WTC11 (cell line): ENCODE data around the gene PIGU. TPM values are rescaled to one million over a fixed set of nuclear protein-coding genes. Genes with fewer than 3 reads are reported as not detected.

Experiments
- ATAC-seq: fragments of 200-7000 bp; cut with Tn5 transposase; 2 replicates; pipeline ENCODE4 v1.10.0; 2021; ENCODE audit warnings: mild to moderate bottlenecking, moderate library complexity
- CTCF ChIA-PET: fragments of 300-600 bp; sonication (Branson Sonifier 250); formaldehyde crosslinking; loops from one replicate; lab custom pipeline; 2021; ENCODE audit warnings: antibody characterized with exemption; lab: Charles Lee
- POLR2A ChIA-PET: fragments of 350-600 bp; sonication (Branson Sonifier 250); formaldehyde crosslinking; loops from one replicate; lab custom pipeline; 2021; ENCODE audit warnings: antibody characterized with exemption; lab: Charles Lee
- DNase-seq: peaks from one replicate; pipeline ENCODE4 v3.0.0; 2021; ENCODE audit warnings: low spot score
- H3K27ac Mint-ChIP-seq: 2 replicates; pipeline ENCODE4 v1.8.0; 2021; ENCODE audit warnings: mixed read lengths
- H3K27me3 Mint-ChIP-seq: 2 replicates; pipeline ENCODE4 v1.8.0; 2021; ENCODE audit warnings: low read depth, mild to moderate bottlenecking, moderate library complexity, mixed read lengths
- H3K36me3 Mint-ChIP-seq: 2 replicates; pipeline ENCODE4 v1.8.0; 2021; ENCODE audit warnings: mixed read lengths
- H3K4me1 Mint-ChIP-seq: 2 replicates; pipeline ENCODE4 v1.8.0; 2022; ENCODE audit warnings: mixed read lengths
- H3K4me3 Mint-ChIP-seq: 2 replicates; pipeline ENCODE4 v1.8.0; 2021; ENCODE audit warnings: mild to moderate bottlenecking, moderate library complexity, mixed read lengths
- H3K9me3 Mint-ChIP-seq: 2 replicates; pipeline ENCODE4 v1.8.0; 2021; ENCODE audit warnings: mixed read lengths
- AR ChIP-seq: fragments of 250-450 bp; sonication (Bioruptor Pico); IDR thresholded peaks from 2 replicates; pipeline ENCODE4 v1.9.0; 2021; ENCODE audit warnings: mild to moderate bottlenecking
- ATF1 ChIP-seq: sonication (generic); formaldehyde crosslinking; IDR thresholded peaks from 2 replicates; pipeline ENCODE4 v1.8.1; 2023; ENCODE audit warnings: mild to moderate bottlenecking, moderate library complexity, missing genetic modification reagents
- ATF2 ChIP-seq: sonication (generic); formaldehyde crosslinking; IDR thresholded peaks from 2 replicates; pipeline ENCODE4 v1.8.1; 2022; ENCODE audit warnings: low read depth, missing genetic modification reagents, borderline replicate concordance
- CREM ChIP-seq: sonication (generic); formaldehyde crosslinking; IDR thresholded peaks from 2 replicates; pipeline ENCODE4 v1.8.1; 2022; ENCODE audit warnings: mild to moderate bottlenecking, missing genetic modification reagents, moderate library complexity
- E2F1 ChIP-seq: sonication (generic); formaldehyde crosslinking; IDR thresholded peaks from 2 replicates; pipeline ENCODE4 v1.8.0; 2022; ENCODE audit warnings: mild to moderate bottlenecking, missing genetic modification reagents
- ELF4 ChIP-seq: sonication (generic); formaldehyde crosslinking; IDR thresholded peaks from 2 replicates; pipeline ENCODE4 v1.8.1; 2022; ENCODE audit warnings: low read depth, mild to moderate bottlenecking, moderate library complexity, missing genetic modification reagents
- FOXP1 ChIP-seq: sonication (generic); formaldehyde crosslinking; IDR thresholded peaks from 2 replicates; pipeline ENCODE4 v1.8.0; 2022; ENCODE audit warnings: missing genetic modification reagents, mild to moderate bottlenecking, moderate library complexity, borderline replicate concordance
- KAT7 ChIP-seq: sonication (generic); formaldehyde crosslinking; IDR thresholded peaks from 2 replicates; pipeline ENCODE4 v1.8.1; 2023; ENCODE audit warnings: missing genetic modification reagents, mild to moderate bottlenecking, borderline replicate concordance
- MYBL2 ChIP-seq: sonication (generic); formaldehyde crosslinking; IDR thresholded peaks from 2 replicates; pipeline ENCODE4 v1.8.1; 2023; ENCODE audit warnings: mild to moderate bottlenecking, moderate library complexity, missing genetic modification reagents
- NFATC4 ChIP-seq: fragments of 250-450 bp; sonication (Bioruptor Pico); IDR thresholded peaks from 2 replicates; pipeline ENCODE4 v1.9.0; 2021; ENCODE audit warnings: mild to moderate bottlenecking
- PREB ChIP-seq: sonication (generic); formaldehyde crosslinking; IDR thresholded peaks from 2 replicates; pipeline ENCODE4 v1.8.1; 2022; ENCODE audit warnings: mild to moderate bottlenecking, missing genetic modification reagents, moderate library complexity, borderline replicate concordance
- SP1 ChIP-seq: sonication (generic); formaldehyde crosslinking; conservative IDR thresholded peaks from 2 replicates; pipeline ENCODE4 v1.8.1; 2022; ENCODE audit warnings: missing genetic modification reagents
- total RNA-seq: library from RNA; stranded (reverse); gene quantifications from 3 replicates; pipeline ENCODE4 v1.2.3, GENCODE V29; 2021
- TF ChIP-seq, protein P1 (sequence below): fragments of 200-600 bp; IDR thresholded peaks from 2 replicates; pipeline ENCODE4 v1.8.0; 2022; ENCODE audit warnings: antibody characterized with exemption
- TF ChIP-seq, protein P2 (sequence below): sonication (generic); formaldehyde crosslinking; IDR thresholded peaks from 2 replicates; pipeline ENCODE4 v1.8.0; 2022; ENCODE audit warnings: mild to moderate bottlenecking, missing genetic modification reagents
- TF ChIP-seq, protein P3 (sequence below): sonication (generic); formaldehyde crosslinking; IDR thresholded peaks from 2 replicates; pipeline ENCODE4 v1.8.1; 2023; ENCODE audit warnings: mild to moderate bottlenecking, missing genetic modification reagents

PIGU gene
- total RNA-seq, 1 experiment from 2014 or later = 24.8 TPM

DNA sequence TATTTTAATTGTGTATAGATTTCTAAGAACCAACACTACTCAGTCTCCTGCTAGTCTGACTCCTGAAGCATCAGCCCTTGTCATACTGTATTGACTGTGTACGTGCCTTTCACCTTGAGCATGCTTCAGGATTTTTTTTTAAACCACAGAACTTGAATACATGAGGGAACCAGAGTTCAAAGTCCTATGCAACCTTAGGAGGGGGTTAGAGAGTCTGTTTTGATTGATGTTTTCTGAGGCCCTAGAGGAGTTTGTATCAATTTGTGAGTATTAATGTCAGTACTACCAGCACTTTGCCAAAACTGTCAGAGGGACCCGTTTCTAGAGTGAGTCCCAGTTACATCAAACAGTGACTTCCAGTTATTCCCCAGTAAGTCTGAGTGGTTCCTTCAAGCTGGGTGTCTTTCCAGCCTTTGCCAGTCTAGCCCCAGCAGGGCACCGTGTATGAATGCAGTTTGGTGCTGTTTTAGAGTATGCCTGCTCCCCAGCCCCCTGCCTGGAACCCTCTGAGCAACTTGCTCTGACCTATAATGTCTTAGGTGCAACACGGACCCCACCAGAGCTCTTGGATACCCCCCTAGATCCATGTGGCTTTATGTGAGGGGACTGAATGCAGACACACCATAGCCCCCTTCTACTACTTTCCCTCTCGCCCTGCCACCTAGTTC is 35.8 kb upstream of the PIGU start:
- no peak overlapping the region for H3K27ac Mint-ChIP-seq
- H3K4me1 Mint-ChIP-seq = peaks cover 10% of the 10 kb centered on the region
- CTCF ChIA-PET = interaction anchor here (3.9 kb wide), 1 partner anchor 57 kb away, joined by 17 read pairs; no protein-coding TSS in a partner anchor
- H3K4me3 Mint-ChIP-seq = no peak overlapping the region
- TF ChIP-seq NFATC4 (CRISPR knock-in tag) = no peak
- no peak for TF ChIP-seq CREM (CRISPR knock-in tag)
- no peak for TF ChIP-seq AR (CRISPR knock-in tag)
- no peak for TF ChIP-seq E2F1
- TF ChIP-seq ELF4 (CRISPR knock-in tag) = no peak
- no peak for TF ChIP-seq FOXP1
- TF ChIP-seq, protein P1, sequence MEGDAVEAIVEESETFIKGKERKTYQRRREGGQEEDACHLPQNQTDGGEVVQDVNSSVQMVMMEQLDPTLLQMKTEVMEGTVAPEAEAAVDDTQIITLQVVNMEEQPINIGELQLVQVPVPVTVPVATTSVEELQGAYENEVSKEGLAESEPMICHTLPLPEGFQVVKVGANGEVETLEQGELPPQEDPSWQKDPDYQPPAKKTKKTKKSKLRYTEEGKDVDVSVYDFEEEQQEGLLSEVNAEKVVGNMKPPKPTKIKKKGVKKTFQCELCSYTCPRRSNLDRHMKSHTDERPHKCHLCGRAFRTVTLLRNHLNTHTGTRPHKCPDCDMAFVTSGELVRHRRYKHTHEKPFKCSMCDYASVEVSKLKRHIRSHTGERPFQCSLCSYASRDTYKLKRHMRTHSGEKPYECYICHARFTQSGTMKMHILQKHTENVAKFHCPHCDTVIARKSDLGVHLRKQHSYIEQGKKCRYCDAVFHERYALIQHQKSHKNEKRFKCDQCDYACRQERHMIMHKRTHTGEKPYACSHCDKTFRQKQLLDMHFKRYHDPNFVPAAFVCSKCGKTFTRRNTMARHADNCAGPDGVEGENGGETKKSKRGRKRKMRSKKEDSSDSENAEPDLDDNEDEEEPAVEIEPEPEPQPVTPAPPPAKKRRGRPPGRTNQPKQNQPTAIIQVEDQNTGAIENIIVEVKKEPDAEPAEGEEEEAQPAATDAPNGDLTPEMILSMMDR = no peak
- TF ChIP-seq PREB (CRISPR knock-in tag) = no peak
- TF ChIP-seq, protein P2, sequence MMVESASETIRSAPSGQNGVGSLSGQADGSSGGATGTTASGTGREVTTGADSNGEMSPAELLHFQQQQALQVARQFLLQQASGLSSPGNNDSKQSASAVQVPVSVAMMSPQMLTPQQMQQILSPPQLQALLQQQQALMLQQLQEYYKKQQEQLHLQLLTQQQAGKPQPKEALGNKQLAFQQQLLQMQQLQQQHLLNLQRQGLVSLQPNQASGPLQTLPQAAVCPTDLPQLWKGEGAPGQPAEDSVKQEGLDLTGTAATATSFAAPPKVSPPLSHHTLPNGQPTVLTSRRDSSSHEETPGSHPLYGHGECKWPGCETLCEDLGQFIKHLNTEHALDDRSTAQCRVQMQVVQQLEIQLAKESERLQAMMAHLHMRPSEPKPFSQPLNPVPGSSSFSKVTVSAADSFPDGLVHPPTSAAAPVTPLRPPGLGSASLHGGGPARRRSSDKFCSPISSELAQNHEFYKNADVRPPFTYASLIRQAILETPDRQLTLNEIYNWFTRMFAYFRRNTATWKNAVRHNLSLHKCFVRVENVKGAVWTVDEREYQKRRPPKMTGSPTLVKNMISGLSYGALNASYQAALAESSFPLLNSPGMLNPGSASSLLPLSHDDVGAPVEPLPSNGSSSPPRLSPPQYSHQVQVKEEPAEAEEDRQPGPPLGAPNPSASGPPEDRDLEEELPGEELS (CRISPR knock-in tag) = no peak
- H3K36me3 Mint-ChIP-seq = no peaks in the 10 kb centered on the region
- no peaks in the 10 kb centered on the region for H3K9me3 Mint-ChIP-seq
- POLR2A ChIA-PET = no interaction called here
- peaks cover 36% of the 10 kb centered on the region for H3K27me3 Mint-ChIP-seq
- no peak for ATAC-seq
- no peak for DNase-seq

DNA sequence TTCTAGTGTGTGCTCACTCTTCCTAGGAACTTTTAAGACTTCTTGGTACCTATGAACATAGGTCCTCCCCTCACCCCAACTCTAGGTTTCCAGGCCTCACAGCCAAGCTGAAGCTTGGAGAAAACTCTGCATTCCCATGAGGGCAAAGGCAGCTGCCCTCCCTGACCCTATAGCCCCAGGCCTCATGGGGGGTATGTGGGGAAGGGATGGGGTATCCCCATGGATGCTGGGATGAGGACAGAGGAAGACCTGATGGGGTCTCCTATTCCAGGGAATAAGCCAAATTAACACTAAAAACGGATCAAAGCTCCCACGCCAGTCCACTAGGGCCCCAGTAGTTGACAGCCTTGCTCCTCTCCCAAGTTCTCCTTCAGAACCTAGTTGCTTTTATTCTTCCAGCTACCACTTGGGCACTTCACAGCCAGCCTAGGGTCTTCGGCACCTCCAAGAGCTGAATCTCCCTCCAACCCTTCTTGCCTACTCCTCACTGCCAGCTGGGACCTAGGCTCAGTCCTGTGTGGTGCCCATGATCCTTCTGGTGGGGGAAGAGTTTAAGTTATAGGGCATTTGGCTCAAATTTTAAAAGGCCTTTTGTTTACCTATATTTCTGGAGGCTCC is 35.0 kb upstream of the PIGU start:
- no peaks in the 10 kb centered on the region for H3K36me3 Mint-ChIP-seq
- no peak for ATAC-seq
- TF ChIP-seq ATF2 (CRISPR knock-in tag) (no peak), MYBL2 (CRISPR knock-in tag) (no peak), KAT7 (no peak), ATF1 (CRISPR knock-in tag) (no peak), SP1 (no peak)
- TF ChIP-seq, protein P3, sequence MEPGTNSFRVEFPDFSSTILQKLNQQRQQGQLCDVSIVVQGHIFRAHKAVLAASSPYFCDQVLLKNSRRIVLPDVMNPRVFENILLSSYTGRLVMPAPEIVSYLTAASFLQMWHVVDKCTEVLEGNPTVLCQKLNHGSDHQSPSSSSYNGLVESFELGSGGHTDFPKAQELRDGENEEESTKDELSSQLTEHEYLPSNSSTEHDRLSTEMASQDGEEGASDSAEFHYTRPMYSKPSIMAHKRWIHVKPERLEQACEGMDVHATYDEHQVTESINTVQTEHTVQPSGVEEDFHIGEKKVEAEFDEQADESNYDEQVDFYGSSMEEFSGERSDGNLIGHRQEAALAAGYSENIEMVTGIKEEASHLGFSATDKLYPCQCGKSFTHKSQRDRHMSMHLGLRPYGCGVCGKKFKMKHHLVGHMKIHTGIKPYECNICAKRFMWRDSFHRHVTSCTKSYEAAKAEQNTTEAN (CRISPR knock-in tag) = no peak
- DNase-seq = no peak
- H3K27me3 Mint-ChIP-seq = peaks cover 39% of the 10 kb centered on the region
- no peak overlapping the region for H3K4me3 Mint-ChIP-seq
- no peaks in the 10 kb centered on the region for H3K9me3 Mint-ChIP-seq
- no peak overlapping the region for H3K27ac Mint-ChIP-seq
- peaks cover 10% of the 10 kb centered on the region for H3K4me1 Mint-ChIP-seq
- POLR2A ChIA-PET = interaction anchor here (0.8 kb wide), 1 partner anchor 150 kb away, joined by 3 read pairs; no protein-coding TSS in a partner anchor
- CTCF ChIA-PET = interaction anchor here (1.4 to 3.9 kb wide), 2 partner anchors 58 to 399 kb away, joined by 4 to 17 read pairs; no protein-coding TSS in a partner anchor
